Measurements from ENCODE around the gene NEDD4L. TPM values are rescaled to one million over a fixed set of nuclear protein-coding genes. Genes with fewer than 3 reads are reported as not detected.
"Not testable (repeated sequence)": the region's sequence is repeated elsewhere in the genome, so short reads cannot be mapped to it uniquely, and the experiment has no call there.

NEDD4L gene
- total and polyA plus RNA-seq, 5 donors from 2014 or later: 4.4 to 19.6 (median 7.8) TPM

DNA sequence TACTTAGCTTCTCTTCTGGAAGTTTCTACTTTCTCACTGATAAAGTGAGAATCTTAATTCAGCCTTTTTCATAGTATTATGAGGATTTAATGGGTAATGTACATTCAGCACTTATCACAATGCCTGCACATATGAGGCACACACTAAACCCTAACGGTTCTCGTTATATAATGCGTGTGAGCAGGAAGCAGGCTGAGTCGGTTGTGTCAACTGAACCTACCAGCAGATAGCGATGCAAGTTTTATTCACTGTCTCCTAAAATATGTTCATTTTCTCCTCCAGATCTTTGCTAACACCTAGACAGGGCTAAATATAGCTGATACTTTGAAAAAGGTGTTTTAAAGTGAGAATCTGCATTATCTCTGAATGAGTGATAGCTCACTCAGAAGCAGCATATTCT is 383.3 kb downstream of the NEDD4L start:
- no peak overlapping the region for H3K27ac Mint-ChIP-seq
- no peaks in the 10 kb centered on the region for H3K9me3 Mint-ChIP-seq
- peaks cover 5% of the 10 kb centered on the region for H3K27me3 Mint-ChIP-seq
- H3K36me3 Mint-ChIP-seq: no peaks in the 10 kb centered on the region
- Histone ChIP-seq H3K27me3 (ENCODE audit: control insufficient read depth, insufficient read depth, low read length) (no peaks in the 10 kb centered on the region), H3K4me3 (ENCODE audit: low read depth, low read length) (no peak overlapping the region), H3K9me3 (ENCODE audit: control insufficient read depth in 2 of 2, low read length in 2 of 2) (no peaks in the 10 kb centered on the region), H3K27ac (ENCODE audit: insufficient read depth, low read length, poor library complexity, severe bottlenecking) (no peak overlapping the region), H3K36me3 (ENCODE audit: control insufficient read depth, insufficient read depth, low read length) (no peaks in the 10 kb centered on the region), H3K4me1 (ENCODE audit: control insufficient read depth, insufficient read depth, low read length, poor library complexity, severe bottlenecking) (no peaks in the 10 kb centered on the region)
- ATAC-seq (ENCODE audit: low read depth in 2 of 2) (no peak), DNase-seq (no peak)
- H3K4me3 Mint-ChIP-seq: no peak overlapping the region
- no peaks in the 10 kb centered on the region for H3K4me1 Mint-ChIP-seq

- H3K27me3 Mint-ChIP-seq: no peaks in the 10 kb centered on the region
- Histone ChIP-seq H3K27me3 (ENCODE audit: control insufficient read depth, insufficient read depth, low read length) (no peaks in the 10 kb centered on the region), H3K36me3 (ENCODE audit: control insufficient read depth, insufficient read depth, low read length) (no peaks in the 10 kb centered on the region), H3K9me3 (ENCODE audit: control insufficient read depth in 2 of 2, low read length in 2 of 2) (no peaks in the 10 kb centered on the region), H3K4me1 (ENCODE audit: control insufficient read depth, insufficient read depth, low read length, poor library complexity, severe bottlenecking) (no peaks in the 10 kb centered on the region), H3K27ac (ENCODE audit: insufficient read depth, low read length, poor library complexity, severe bottlenecking) (no peak overlapping the region), H3K4me3 (ENCODE audit: low read depth, low read length) (no peak overlapping the region)
- no peak for DNase-seq
- no peaks in the 10 kb centered on the region for H3K4me1 Mint-ChIP-seq
- no peak overlapping the region for H3K27ac Mint-ChIP-seq
- H3K9me3 Mint-ChIP-seq: no peaks in the 10 kb centered on the region
- H3K4me3 Mint-ChIP-seq: no peak overlapping the region
- H3K36me3 Mint-ChIP-seq: no peaks in the 10 kb centered on the region
- no peak for ATAC-seq (ENCODE audit: low read depth in 2 of 2)
Observed at GRCh38 chr18:58429442-58429841, 385.4 kb downstream of the NEDD4L start.

- Histone ChIP-seq H3K4me3 (ENCODE audit: low read depth, low read length) (no peak overlapping the region), H3K27ac (ENCODE audit: insufficient read depth, low read length, poor library complexity, severe bottlenecking) (no peak overlapping the region), H3K4me1 (ENCODE audit: control insufficient read depth, insufficient read depth, low read length, poor library complexity, severe bottlenecking) (no peaks in the 10 kb centered on the region), H3K27me3 (ENCODE audit: control insufficient read depth, insufficient read depth, low read length) (no peaks in the 10 kb centered on the region), H3K36me3 (ENCODE audit: control insufficient read depth, insufficient read depth, low read length) (no peaks in the 10 kb centered on the region), H3K9me3 (ENCODE audit: control insufficient read depth in 2 of 2, low read length in 2 of 2) (no peaks in the 10 kb centered on the region)
- Mint-ChIP-seq H3K9me3 (peaks cover 0 to 2% (median 0%) of the 10 kb centered on the region in 7 donors), H3K4me1 (no peaks in the 10 kb centered on the region), H3K27ac (no peak overlapping the region), H3K4me3 (no peak overlapping the region), H3K36me3 (no peaks in the 10 kb centered on the region), H3K27me3 (peaks cover 5% of the 10 kb centered on the region)
- DNase-seq (no peak), ATAC-seq (ENCODE audit: low read depth in 2 of 2) (no peak)
Observed at GRCh38 chr18:58431215-58431614, 387.2 kb downstream of the NEDD4L start.

DNA sequence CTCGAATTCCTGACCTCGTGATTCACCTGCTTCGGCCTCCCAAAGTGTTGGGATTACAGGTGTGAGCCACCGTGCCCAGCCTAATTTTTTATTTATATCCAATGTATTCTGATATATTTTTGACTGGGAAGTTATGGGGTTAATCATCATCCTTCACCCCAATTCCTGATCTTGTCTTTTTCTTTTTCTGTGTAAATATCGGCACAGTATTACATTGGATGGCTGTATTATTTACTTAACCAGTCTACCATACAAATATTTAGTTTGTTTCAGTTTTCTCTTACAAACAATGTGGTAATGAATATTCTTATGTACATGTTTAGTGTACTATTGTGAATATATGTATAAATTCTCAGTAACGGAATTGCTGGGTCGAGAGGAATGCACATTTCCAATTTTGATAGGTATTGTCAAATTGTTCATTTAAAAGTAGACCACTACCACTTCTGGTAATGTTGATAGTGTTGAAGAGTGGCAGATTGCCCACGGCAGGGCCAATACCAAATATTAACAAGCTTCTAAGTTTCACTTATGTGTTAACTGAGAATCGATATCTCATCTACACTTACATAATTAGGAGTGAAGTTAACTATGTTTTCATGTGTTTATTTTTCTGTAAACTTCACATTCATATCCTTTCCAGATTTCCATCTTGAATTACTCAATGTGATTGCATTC is 388.2 kb downstream of the NEDD4L start:
- Mint-ChIP-seq H3K36me3 (no peaks in the 10 kb centered on the region), H3K4me3 (no peak overlapping the region), H3K9me3 (peaks cover 0 to 2% (median 0%) of the 10 kb centered on the region in 7 donors), H3K27me3 (peaks cover 5% of the 10 kb centered on the region), H3K27ac (no peak overlapping the region), H3K4me1 (no peaks in the 10 kb centered on the region)
- Histone ChIP-seq H3K27ac (ENCODE audit: insufficient read depth, low read length, poor library complexity, severe bottlenecking) (no peak overlapping the region), H3K9me3 (ENCODE audit: control insufficient read depth in 2 of 2, low read length in 2 of 2) (no peaks in the 10 kb centered on the region), H3K36me3 (ENCODE audit: control insufficient read depth, insufficient read depth, low read length) (no peaks in the 10 kb centered on the region), H3K4me3 (ENCODE audit: low read depth, low read length) (no peak overlapping the region), H3K27me3 (ENCODE audit: control insufficient read depth, insufficient read depth, low read length) (no peaks in the 10 kb centered on the region), H3K4me1 (ENCODE audit: control insufficient read depth, insufficient read depth, low read length, poor library complexity, severe bottlenecking) (no peaks in the 10 kb centered on the region)
- ATAC-seq (ENCODE audit: low read depth in 2 of 2): no peak
- no peak for DNase-seq

DNA sequence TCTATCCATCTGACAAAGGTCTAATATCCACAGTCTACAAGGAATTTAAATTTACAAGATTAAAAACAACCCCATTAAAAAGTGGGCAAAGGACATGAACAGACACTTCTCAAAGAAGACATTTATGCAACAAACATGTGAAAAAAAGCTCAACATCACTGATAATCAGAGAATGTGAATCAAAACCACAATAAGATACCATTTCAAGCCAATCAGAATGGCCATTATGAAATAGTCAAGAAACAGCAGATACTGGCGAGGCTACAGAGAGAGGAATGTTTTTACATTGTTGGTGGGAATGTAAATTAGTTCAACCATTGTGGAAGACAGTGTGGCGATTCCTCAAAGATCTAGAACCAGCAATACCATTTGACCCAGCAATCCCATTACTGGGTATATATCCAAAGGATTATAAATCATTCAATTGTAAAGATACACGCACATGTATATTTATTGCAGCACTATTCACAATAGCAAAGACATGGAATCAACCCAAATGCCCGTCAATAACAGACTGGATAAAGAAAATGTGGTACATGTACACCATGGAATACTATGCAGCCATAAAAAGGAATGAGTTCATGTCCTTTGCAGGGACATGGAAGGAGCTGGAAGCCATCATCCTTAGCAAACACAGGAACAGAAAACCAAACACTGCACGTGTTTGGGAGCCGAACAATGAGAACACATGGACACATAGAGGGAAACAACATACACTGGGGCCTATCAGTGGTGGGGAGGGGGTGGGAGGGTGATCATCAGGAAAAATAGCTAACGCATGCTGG is 391.4 kb downstream of the NEDD4L start:
- H3K9me3 Mint-ChIP-seq; H3K36me3 Mint-ChIP-seq; H3K27me3 ChIP-seq (ENCODE audit: control insufficient read depth, insufficient read depth, low read length); H3K36me3 ChIP-seq (ENCODE audit: control insufficient read depth, insufficient read depth, low read length); H3K27me3 Mint-ChIP-seq; H3K4me3 Mint-ChIP-seq; DNase-seq; H3K27ac ChIP-seq (ENCODE audit: insufficient read depth, low read length, poor library complexity, severe bottlenecking); H3K9me3 ChIP-seq (ENCODE audit: control insufficient read depth in 2 of 2, low read length in 2 of 2); H3K27ac Mint-ChIP-seq; ATAC-seq (ENCODE audit: low read depth in 2 of 2); H3K4me3 ChIP-seq (ENCODE audit: low read depth, low read length): not testable (repeated sequence)
- peaks cover 13% of the 10 kb centered on the region for H3K4me1 ChIP-seq (ENCODE audit: control insufficient read depth, insufficient read depth, low read length, poor library complexity, severe bottlenecking)
- H3K4me1 Mint-ChIP-seq: peaks cover 0 to 20% (median 13%) of the 10 kb centered on the region in 4 donors

GRCh38 chr18:58438161-58438957 is 394.3 kb downstream of the NEDD4L start:
- peak; percentile 16 to 48 for ATAC-seq (ENCODE audit: low read depth in 2 of 2)
- H3K4me3 Mint-ChIP-seq: peak overlapping the region; percentile 49 to 87 (median 81)
- H3K4me3 ChIP-seq (ENCODE audit: low read depth, low read length): peak overlapping the region; percentile 87

GRCh38 chr18:58438958-58439300 is 394.9 kb downstream of the NEDD4L start:
- Histone ChIP-seq H3K36me3 (ENCODE audit: control insufficient read depth, insufficient read depth, low read length) (no peaks in the 10 kb centered on the region), H3K9me3 (ENCODE audit: control insufficient read depth in 2 of 2, low read length in 2 of 2) (no peaks in the 10 kb centered on the region), H3K4me3 (ENCODE audit: low read depth, low read length) (peak overlapping the region; percentile 87), H3K27ac (ENCODE audit: insufficient read depth, low read length, poor library complexity, severe bottlenecking) (no peak overlapping the region), H3K4me1 (ENCODE audit: control insufficient read depth, insufficient read depth, low read length, poor library complexity, severe bottlenecking) (peaks cover 13% of the 10 kb centered on the region), H3K27me3 (ENCODE audit: control insufficient read depth, insufficient read depth, low read length) (peaks cover 2% of the 10 kb centered on the region)
- Mint-ChIP-seq H3K27me3 (peaks cover 8% of the 10 kb centered on the region), H3K9me3 (peaks cover 0 to 2% (median 0%) of the 10 kb centered on the region in 7 donors), H3K4me1 (peaks cover 0 to 20% (median 13%) of the 10 kb centered on the region in 4 donors), H3K27ac (peak overlapping the region; percentile 54 to 66 (median 62)), H3K4me3 (peak overlapping the region; percentile 49 to 87 (median 81)), H3K36me3 (no peaks in the 10 kb centered on the region)
- ATAC-seq (ENCODE audit: low read depth in 2 of 2) (peak; percentile 39 to 50), DNase-seq (no peak)

More at GRCh38 chr18:58438161-58438957, 394.3 kb downstream of the NEDD4L start:
- Histone ChIP-seq H3K36me3 (ENCODE audit: control insufficient read depth, insufficient read depth, low read length) (no peaks in the 10 kb centered on the region), H3K27ac (ENCODE audit: insufficient read depth, low read length, poor library complexity, severe bottlenecking) (no peak overlapping the region), H3K4me1 (ENCODE audit: control insufficient read depth, insufficient read depth, low read length, poor library complexity, severe bottlenecking) (peaks cover 13% of the 10 kb centered on the region), H3K27me3 (ENCODE audit: control insufficient read depth, insufficient read depth, low read length) (peaks cover 2% of the 10 kb centered on the region), H3K9me3 (ENCODE audit: control insufficient read depth in 2 of 2, low read length in 2 of 2) (no peaks in the 10 kb centered on the region)
- H3K4me1 Mint-ChIP-seq: peaks cover 0 to 20% (median 13%) of the 10 kb centered on the region in 4 donors
- peak overlapping the region; percentile 54 to 66 (median 62) for H3K27ac Mint-ChIP-seq
- peaks cover 8% of the 10 kb centered on the region for H3K27me3 Mint-ChIP-seq
- peak in 2 of 3 donors; percentile 26 to 76 for DNase-seq
- no peaks in the 10 kb centered on the region for H3K36me3 Mint-ChIP-seq
- H3K9me3 Mint-ChIP-seq: peaks cover 0 to 2% (median 0%) of the 10 kb centered on the region in 7 donors

Measured in CD4-positive, CD25-positive, alpha-beta regulatory T cell (primary cell).